CD4-positive, alpha-beta T cell treated with Interleukin-10 for 1 hour (primary cell): ENCODE measurements around the gene CLDN17.

Experiments used
- DNase-seq: peaks from one replicate; pipeline ENCODE4 v3.0.0-alpha.2; 2020

The CLDN17 gene, protein sequence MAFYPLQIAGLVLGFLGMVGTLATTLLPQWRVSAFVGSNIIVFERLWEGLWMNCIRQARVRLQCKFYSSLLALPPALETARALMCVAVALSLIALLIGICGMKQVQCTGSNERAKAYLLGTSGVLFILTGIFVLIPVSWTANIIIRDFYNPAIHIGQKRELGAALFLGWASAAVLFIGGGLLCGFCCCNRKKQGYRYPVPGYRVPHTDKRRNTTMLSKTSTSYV

DNA sequence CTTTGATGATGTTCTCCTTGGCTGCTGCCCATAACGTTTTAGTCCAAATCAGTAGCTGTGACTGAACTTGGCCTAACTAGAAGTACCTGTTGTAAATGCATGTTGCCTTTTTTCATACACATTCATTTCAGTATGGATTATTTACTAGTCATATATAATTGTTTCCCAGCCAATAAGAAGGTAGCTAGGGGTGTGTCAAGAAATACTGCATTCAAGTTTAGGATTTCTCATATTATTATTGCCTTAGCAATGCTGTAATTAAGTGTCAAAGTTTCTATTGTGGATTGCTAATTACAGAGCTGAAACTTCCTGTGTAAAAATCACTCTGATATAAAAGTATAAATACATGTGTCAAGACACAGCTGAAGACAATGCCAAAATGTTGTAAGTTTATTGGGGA lies at the start of gene CLDN17:
Gene CLDN17 (minus strand): TSS at position 101 of the 400 bp plus-strand sequence. CDS start 188 bp downstream, outside the sequence.
- no peak for DNase-seq

DNA sequence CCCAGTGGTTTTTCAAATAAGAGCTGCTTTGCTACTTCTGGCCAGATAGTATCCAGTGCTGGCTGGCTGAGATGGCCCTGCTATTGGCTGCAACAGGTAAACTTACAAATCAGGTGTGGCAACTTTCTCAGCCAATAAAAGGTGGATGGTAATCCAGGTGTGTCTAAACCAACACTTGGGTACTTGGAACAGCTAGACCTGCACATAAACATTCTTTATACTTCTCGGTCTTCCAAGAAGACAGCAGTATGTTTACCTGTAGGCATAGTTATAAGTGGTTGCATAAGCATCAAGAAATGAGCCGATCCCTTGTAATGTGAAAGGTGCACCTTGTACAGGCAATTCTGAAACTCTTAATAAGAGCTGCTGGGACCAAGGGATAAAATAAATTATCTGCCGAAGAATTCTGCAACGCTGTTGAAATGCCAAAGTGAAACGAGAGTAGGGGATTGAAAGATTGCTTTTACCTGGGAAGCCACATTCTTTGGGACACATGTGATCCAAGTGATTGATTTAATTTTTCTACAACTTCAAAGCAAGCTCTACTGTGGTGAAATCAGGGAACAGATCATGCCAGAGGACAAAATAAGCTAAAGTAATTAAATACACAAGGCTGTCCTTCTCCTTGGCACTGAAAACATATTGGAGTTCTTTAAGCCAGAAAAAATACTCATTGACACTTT lies 49.6 kb upstream of the CLDN17 start, which contains the start of gene CLDN8:
Gene CLDN8 (minus strand): TSS at position 57 of the 683 bp plus-strand sequence. CDS start 172 bp downstream, outside the sequence.
- no peak for DNase-seq

DNA sequence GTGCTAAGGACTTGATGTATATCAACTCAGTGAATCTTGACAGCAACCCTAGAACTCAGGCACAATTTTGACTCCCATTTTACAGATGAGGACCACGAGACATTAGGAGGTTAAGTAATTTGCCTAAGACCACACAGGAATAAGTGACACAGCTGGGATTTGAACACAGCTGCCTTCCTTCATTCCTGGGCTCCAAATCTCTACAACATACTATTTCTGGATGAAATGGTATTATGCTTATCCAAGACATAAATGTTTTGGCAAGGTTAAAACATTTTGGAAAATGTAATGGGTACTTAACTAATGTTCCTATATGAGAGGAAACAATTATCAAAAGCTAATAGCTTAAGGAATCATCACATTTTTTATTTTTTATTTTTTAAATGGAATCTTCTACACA lies 44.5 kb upstream of the CLDN17 start:
- DNase-seq = no peak

DNA sequence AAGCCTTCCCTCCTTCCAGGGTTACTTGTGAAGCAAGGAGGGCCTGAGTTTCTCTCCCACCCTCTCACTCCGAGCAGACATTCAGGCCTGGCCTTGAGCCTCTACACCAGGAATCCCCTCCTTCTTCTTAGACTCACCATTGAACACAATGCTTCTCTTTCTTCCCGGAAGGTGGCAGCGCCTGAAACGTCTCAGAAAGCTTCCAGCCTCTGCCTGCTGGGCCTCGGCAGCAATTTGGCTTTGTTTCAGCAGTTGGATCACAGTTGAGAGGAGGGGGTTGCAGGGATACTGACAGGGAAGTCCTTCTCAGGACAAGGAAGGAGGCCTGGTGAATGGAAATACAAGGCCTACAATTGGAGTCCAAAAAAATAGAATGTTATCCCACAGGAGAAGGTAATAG lies 43.0 kb upstream of the CLDN17 start:
- no peak for DNase-seq

DNA sequence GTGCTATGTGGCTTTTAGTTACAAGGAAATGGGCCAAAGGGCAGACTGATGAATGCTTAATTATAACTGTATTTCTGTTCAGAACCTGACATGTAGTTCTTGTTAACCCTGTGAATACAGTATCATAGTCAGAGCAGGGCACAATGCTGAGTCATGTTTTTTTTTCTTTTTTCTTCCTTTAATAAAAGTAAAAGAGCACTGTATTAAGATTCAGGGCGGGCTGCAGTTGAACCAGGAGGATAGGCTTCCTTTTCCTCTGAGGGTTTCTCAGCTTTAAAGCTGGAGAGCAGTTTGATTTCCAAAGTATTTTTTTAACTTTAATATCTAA lies 40.6 kb upstream of the CLDN17 start:
- DNase-seq = no peak

DNA sequence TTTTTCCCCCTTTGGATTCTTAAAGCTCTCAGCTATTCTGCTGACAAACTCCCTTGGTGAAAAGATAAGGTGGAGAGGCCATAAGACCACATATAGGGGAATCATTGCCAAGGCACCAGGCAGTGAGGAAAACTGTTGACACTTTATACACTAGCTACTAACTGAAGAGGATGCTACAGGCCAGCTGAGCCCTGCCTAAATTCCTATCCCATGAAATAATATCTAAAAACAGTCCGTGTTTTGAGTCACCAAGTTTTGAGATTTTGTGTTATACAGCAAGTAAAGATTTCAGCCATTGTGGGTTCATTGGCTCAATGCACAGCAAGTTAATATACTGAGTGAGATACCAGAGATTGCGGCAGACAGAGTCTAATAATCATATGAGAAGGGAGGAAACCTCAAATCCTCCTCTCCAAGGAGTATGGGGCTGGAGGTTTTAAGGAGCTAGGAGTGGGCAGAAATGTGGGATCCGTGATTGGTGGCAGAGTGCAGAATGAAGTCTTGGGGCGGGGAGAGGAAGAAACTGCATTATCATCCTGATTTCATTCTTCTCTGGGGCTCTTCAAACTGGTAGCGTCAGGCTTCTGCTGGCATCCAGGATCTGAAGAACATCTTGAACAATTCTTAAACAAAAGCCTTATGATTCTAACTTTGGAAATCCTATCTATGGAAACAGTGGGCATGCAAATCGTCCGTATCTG lies 40.1 kb upstream of the CLDN17 start:
- no peak for DNase-seq

DNA sequence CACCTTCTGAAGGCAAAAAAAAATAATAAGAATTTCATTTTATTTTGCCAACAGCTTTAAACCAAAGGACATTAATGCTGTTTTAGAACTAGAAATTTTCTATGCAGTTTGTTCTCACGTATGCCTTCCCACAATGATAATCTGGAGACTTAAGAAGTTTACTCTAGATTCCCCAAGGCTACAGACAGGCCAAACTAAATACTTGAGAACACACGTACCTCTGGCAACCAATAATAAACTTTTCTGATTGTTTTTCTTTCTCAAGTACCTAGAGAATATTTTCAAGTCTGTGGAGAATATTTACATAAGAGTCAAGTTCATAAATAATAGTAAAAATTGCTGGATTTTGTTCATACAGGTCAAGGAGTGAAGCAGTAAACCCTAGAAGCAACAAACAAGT lies 33.4 kb upstream of the CLDN17 start:
- DNase-seq = no peak

DNA sequence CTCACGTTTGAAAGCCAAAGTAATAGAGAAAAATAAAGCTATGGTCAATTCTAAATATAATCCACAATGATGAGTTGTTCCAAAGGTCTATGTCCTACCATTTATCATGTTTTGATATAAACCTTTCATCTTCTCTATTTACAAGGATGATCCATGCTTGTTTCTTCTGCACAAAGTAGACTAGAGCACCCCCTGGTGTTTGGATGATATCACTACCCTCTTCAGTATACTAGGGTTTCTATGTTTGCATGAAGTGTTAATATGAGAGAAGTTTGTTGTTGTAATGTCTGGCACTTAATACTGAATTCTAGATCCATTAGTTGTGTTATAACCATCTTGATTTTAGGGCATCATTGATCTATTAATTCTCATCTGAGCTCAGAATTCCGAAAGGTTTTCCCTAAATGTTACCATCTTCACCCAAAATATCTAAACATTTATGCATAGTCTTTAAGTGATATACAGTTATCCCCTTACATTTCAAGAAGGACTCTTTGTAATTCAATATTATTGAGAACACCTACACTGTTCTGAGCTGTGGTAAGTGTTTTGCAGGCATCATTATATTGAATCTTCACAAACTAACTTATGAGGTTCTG lies 28.2 kb upstream of the CLDN17 start:
- no peak for DNase-seq

DNA sequence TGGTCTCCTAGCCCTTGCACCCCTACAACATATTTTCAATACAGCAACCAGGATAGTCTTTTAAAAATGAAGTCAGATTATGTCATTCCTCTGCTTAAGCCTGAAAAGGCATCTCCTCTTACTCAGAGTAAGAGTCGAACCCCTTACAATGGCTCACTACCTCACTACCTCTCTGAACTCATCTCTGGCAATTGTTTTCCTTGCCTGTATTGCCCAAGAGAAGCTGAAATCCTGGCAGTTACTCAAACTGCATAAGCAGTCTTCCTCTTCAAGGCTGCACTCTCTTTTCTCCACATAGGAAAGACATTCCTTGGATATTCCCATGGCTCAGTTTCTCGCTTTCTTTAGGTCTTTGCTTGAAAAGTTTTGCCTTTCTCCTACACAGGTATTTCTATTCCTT lies 26.6 kb upstream of the CLDN17 start:
- DNase-seq = no peak

DNA sequence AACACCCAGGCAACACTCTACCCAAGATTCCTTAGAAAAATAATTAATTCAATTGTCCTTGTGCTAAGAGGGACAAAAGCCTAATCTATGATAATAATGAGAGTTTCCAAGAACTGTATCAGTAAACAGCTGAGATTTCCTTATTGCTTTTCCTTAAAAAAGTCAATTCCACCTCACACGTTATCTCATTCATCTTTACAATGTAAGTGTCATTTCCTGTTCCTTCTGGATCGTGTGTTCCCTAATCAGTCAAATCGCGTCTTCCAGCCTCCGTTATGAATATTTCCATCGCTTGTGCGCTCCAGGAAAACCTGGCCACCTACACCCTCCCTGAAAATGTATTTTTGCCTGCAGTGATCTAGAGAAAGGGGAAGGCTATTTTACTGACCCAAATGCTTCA lies 23.9 kb upstream of the CLDN17 start:
- DNase-seq = no peak

DNA sequence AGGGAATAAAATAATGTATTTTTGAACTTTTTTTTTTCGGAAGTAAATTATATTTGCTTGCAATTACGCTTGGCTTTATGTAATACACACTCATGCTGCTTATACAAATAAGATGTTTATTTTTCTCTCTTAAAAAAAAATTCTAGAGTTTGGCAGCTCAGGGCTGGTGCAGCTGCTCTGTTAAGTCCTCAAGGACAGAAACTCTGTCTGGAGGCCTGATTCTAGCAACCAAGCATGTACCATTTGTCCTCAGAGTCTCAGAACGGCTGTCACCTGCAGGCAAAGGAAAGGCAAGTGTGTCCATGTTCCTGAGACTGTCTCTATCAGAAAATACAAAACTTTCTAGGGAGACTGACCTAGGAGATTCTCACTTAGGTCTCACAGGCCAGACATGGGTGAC lies 23.2 kb upstream of the CLDN17 start:
- no peak for DNase-seq

DNA sequence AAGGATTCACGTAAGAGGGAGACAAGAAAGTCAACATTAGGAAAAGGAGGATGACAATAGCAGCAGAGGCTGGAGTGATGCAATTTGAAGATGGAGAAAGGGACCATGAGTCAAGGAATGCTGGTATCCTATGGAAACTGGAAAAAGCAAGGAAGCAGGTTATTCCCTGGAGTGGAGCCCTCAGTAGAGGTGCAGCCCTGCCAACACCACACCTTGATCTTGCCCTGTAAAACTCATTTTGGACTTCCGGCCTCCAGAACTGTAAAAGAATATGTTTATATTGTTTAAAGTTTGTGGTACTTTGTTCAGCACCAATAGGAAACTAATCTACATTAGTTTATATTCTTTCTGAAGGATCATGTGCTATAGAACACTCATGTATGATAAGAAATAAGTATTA lies 19.6 kb upstream of the CLDN17 start:
- no peak for DNase-seq

DNA sequence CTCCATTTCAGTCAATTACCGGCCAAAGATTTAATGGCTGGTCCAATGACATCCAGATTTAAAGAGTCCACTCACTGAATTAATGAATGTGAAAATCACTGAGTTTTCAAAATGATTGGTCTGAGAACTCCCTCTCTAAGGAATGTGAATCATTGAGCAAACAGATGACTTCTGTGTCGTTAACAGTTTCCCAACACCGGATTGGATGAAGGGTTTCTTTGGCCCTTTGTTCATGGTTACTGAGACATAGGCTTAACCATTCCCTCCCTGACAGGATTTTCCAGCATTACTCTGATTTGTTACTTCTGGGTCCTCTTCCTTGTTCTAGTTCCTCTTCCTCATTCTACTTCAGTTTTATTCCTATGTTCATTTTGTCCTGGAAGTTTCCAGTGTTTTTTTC lies 1.5 kb upstream of the CLDN17 start:
- DNase-seq = no peak

DNA sequence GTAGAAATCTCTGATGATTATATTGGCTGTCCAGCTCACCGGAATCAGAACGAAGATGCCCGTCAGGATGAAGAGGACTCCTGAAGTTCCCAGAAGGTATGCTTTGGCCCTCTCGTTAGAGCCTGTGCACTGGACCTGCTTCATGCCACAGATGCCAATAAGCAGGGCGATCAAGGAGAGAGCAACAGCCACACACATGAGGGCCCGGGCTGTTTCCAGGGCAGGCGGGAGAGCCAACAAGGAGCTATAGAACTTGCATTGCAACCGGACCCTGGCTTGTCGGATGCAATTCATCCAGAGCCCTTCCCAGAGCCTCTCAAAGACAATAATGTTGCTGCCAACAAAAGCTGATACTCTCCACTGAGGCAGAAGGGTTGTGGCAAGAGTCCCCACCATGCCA lies 434 bp downstream of the CLDN17 start:
- no peak for DNase-seq

DNA sequence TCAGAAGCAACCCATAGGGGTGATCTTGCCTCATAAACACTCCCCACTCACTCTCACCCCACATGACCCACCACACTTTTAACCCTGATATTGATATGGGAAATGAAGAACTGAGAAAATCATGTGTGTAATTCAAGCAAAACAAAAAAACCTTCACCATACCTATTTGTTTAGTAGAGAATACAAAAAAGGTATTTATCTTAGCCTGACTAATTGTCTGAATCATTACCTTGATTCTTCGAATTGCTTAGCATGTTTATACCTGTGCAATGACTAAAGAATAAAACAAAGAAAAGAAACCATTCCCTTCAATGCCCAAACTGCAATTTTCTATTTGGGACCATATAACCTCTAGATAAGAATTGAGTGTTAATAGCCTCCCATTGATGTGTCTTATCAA lies 1.8 kb downstream of the CLDN17 start:
- no peak for DNase-seq

DNA sequence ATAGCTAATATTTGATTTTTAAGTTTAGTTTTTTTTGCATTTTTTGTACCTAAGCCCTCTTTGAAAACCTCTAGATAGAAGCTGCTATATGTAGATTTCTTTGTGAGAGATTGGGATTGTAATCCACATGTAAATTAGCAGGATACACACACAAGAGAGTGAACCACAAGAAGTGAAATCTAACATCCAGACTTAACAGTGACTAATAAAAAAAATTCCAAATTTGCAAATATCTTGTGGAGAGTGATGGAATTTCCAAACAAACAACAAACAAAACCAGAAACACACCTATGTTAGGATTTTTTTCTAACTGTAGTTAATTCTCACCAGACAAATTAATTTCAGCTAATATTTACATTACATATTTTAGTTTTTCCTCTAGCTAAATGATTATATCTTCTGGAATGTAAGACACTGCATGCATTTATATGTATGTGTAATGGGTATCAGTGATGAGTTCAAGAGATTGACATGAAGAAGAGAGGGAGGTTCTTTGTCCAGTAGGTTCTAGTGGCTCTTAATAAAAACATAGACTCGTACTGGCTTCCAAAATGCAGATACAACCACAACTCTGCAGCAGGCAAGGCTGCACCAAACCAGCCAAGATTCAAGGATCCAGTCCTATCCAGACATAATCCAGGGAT lies 12.8 kb downstream of the CLDN17 start:
- no peak for DNase-seq

DNA sequence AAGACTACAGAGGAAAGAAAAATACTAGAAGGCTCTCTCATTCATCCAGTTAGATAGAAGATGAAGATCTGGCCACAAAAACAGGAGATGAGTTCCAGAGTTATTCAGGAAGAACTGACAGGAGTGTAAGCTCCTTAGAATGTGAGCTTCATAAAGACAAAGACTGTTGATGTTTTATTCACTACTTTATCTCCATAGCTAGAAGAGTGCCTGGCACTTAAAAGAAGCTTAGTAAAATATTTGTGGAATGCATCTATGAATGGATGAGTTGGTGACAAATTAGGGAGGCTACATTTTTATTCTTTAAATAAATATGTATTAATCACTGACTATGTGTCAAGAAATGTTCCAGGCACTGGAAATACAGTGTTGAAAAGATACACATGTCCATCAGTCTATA lies 13.8 kb downstream of the CLDN17 start:
- DNase-seq = no peak

DNA sequence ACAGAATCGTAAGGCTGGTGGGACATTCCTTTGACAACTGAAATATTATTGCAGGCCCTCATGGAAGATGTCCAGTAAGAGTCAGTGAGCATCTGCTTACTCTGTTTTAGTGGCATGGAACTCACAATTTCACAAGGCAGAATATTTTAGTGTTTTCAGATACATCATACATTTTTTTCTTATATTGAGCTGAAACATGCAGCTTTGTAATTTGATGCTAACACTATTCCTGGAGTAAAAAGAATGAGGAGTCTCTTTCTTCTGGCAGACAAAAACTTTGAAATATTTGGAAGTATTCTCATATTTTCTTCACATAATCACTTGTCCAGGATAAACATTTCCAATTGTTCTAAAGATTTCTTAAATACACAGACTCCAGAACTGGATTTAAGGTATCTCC lies 17.7 kb downstream of the CLDN17 start:
- no peak for DNase-seq

DNA sequence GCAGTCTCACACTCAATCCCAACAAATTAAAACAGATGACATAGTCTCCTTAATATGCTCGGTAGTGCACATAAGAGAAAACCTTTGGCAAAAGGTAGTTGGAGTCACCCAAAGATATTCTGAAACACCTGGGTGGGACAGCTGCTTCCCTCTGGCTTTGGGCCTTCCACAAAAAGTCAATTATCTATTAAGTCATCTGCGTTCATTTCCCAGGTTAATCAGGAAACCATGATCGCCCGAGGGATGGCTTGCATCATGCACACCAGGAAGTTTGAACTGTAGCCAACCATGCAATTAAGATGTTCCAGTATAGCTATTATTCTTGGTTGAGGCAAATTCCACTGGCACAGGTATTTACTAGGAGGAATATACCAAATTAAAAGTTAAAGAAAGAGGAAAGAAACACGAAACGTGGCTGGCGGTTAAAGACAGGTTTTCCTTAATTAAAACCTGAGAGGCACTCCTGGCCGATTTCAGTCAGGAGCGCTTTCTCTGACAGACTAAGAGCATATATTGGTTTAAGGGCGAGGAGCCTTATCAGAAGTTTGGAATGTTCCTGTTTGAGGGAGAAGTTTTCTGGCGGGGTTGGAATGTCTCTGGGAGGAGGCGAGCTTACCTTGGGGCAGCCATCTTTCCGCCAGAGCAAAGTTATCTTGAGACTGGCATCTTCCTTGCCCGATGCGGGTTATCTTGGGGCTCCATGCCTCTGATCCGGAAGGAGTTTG lies 19.9 kb downstream of the CLDN17 start:
- DNase-seq = no peak

DNA sequence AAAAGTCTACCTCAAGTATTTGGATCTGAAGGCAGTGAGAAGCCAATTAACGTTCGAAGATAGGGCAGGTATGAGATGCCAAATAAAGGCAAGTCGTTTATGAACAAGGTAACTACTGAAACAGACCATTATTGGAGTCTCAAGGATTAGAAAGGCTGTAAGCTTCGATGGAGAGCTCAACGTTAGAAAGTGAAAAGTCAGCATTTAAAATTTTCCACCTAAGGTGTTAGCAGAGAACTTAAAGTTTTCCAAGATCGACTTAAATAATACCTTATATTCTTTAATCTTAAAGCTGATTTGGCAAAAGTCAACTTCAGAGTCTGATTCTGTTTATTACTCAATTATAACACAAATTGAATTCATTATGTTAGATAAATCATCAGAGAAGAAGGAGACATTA lies 28.1 kb downstream of the CLDN17 start:
- DNase-seq = no peak

DNA sequence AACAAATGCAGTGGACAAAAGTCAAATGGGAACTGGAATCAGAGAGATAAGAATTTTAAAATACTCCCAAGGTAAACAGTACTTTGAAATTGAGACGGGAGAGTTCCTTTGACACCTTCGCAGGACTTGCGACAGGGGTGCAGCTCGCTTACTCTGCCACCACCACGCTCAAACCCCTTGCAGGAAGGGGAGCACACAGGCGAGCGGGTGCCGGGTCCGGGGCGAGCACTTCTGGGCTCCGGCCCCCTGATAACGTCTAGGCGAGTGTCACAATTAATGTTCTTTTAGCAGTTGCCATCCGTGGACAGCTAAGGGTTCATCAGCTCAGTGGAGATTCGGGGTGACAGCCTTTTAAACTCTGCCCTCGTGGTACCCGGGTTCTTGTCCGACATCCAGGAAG lies 37.4 kb downstream of the CLDN17 start:
- DNase-seq = no peak

DNA sequence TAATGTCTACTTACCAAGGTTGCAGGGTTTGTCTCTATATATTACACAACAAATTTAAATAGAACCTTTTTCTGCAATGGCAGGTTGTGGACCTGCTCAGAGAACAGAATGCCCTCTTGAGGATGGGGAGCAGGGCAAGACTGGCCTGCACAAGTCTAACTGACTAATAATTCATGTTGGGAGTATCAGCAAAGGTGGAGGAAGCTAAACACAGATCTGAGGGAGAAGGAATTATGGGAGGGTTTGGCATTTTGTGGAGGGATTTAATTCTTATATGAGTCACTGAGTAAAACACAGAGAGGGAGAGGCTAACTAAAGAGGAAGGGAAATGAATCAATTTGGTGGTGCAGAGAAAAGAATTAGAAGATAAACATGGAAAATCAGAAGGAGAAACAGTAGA lies 40.0 kb downstream of the CLDN17 start:
- no peak for DNase-seq

DNA sequence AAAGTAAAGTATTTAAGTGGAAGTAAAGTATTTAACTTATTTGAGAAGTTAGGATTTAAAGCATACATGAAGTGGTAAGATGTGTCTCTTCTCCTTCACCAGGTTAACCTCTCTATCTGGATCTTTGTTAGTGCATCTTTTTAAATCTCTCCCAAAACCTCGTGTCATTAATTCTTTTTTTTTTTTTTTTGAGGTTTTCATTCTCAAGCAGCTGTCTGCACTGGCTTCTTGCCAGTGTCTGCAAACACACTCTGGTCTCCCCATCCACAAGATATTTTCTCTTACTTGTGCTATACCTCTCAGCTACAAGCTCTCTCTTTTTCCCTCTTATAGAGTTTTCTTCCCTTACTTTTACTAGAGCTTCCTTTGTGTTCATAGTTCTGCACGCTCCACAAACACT lies 49.0 kb downstream of the CLDN17 start:
- no peak for DNase-seq
